NCI-H1092 treated with DMSO at 0.1 percent for 48 hours (cell line): ENCODE results near the gene JPT2.
A peak's percentile ranks its signal among the peaks of the same experiment; 100 is the strongest.

Experiments used
- DNase-seq: peaks from one replicate; lab custom pipeline; 2025; lab: John Stamatoyannopoulos, UW

The JPT2 gene, protein sequence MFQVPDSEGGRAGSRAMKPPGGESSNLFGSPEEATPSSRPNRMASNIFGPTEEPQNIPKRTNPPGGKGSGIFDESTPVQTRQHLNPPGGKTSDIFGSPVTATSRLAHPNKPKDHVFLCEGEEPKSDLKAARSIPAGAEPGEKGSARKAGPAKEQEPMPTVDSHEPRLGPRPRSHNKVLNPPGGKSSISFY

DNA sequence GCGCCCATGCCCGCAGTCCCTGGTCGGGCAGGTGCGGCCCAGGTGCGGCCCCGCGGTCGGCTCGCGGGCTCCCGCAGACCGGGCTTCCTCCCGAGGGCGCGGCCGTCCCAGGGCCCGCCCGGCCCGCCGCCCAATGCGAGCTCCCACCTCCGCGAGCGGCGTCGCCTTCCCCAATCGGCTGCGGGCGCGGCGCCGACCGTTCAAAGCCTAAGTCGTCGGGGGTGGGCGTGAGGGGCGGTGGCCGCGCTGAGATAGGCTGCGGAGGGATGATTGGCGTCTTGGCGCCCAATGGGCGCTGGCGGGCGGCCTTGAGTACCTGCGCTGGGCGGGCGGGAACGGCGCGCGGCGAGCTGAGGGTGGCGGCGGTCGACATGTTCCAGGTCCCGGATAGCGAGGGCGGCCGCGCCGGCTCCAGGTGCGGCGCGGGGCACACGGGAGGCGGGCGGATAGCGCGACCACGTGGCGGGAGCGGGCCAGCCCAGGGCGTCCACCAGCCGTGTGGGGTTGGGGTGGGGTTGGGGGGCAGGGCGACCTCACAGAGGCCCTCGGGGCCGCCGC is at the start of gene JPT2:
JPT2 (plus strand) TSS at position 338 of the 558 bp plus-strand sequence; CDS start at position 372, 34 bp downstream.
- peak; percentile 96 for DNase-seq

DNA sequence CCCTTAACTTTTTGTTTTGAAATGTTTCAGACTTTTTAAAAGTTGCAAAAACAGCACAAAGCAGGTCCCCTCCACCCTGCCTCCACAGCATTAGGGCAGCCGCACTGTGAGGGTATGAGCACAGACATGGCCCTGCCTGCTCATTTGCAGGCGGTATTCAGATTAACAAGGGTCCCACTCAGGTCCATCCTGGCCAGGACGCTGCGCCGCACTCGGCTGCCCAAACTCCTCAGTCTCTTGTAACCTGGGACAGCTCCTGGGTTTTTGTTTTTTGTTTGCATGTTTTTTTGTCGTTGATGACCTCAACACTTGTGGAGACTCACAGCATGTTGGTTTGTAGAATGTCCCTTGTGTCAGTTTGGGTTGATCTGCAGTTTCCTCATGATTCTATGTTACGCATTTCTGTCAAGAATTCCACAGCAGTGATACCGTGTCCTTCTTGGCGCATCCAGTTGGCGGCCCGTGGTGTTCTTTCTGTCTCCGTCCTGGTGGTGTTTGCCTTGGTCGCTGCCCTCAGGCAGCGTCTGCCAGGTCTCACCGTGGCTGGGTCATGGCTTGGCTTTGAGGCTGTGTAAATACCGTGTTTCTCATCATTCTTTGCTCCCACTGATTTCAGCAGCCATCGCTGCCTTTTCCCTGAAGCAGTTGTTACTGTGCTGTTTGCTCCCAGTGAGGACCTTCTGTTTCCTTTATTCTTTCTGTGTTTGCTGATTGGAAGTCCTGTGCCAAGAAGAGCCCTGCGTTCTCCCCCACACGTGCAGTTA is 47.4 kb upstream of the JPT2 start:
- no peak for DNase-seq

DNA sequence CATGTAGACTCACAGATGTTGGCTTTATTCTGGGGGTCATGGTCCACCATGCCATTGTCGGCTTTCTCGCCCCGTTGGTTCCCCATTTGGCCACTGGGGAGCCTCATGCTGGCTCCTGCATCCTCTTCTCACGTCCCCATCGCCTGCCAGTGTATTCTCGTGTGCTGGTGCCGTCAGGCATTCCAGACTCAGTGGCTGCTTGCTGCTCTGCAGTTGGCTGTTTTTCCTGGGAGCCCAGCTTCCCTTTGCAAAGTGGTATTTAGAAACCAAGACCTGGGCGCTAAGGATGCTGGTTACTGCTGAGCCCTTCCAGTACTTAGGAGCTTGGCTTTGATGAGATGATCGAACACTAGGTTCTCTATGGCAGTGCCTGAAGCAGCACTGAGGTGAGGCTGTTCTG is 46.8 kb upstream of the JPT2 start:
- no peak for DNase-seq

DNA sequence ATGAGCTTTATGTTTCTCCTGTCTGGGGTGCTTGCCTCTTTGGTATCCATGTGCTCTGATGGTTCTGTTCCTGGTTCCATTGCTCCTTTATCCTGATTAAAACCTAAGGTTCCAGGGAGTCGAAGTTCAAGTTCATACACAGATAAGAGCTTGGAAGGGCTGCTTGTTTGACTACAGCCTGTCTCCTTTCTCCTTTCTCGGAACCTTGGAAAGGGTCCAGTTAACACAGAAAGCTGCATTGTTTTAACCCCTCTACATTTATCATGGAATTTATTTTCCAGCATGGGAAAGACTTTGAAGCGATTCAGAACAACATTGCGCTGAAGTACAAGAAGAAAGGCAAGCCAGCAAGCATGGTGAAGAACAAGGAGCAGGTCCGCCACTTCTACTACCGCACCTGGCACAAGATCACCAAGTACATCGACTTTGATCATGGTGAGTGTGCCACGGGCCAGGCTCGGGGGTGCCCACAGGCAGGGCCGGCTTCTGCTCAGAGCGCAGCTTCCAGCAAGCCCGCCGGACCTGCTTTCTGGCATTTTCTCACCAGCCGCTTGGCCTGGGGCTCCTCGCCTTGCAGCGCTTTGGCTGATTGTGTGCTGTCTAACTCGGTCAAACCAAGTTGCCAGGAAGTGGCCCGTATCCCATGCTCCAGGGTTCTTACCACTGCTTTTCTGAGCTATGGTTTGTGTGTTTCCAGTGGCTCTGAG is 46.0 kb upstream of the JPT2 start:
- no peak for DNase-seq

DNA sequence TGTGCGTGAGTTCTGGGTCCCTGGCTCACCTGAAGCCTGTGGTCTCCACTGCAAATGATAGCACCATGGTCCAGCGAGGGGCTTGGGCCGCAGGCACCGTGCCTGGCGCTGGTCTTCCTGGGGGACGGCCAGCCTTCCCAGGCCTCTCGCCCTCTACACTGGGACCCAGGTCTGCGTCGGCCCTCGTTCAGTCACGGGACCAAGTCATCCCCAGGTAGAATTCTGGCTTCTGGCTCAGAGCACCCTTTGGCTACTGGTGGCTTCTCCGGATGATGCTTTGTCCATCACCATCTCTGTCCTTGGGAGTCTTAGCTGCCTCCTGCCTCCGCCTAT is 45.5 kb upstream of the JPT2 start:
- no peak for DNase-seq

DNA sequence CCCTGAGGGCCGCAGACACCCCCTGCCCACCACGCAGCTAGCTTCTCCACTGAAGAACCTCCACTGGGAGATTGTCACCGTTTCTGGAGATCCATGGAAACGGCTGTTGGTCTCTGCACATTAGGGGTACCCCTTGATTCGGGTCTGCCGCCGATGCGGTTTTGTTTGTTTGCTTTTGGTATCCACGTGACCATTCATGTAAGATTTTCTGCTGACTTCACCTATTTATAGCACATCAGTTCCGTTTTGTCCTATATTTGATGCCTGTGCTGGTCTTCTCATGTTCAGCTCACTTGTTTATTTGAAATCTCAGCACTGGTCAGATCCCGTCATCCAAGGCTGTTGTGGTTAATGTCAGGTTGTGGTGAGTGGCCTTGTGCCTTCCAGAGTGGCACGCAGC is 44.8 kb upstream of the JPT2 start:
- no peak for DNase-seq

DNA sequence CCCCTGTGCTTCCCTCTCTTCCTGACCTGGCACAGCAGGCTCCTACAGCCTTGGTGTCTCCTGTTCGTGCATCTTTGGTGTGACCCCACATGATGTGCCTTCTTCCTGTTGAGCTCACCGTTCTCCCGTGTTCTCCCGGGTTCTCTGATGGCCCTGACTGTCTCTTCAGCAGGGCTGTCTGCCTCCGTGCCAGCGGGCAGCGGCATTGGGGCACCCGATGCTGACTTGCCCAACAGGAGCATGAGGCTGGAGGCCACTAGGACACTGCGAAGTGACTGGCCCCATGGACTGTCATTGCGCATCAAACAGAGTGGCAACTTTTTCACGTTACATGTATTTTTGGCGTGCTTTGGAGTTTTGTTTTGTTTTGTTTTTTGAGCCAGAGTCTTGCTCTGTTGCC is 43.5 kb upstream of the JPT2 start:
- no peak for DNase-seq

DNA sequence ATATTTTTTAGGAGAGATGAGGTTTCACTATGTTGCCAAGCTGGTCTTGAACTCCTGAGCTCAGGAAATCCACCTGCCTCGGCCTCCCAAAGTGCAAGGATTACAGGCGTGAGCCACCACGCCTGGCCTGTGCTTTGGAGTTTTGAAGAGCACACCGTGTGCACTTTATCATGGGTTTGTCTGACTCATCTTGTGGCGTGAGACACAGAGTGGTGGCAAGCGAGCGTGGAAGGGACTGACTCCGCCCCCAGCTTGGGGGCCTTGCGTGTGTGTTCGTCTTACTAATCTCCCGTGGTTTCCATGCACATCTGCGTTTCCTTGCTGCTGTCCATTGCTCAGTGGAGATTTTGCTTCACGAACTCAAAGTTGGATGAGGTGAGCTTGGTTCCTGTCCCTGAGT is 43.0 kb upstream of the JPT2 start:
- DNase-seq, result no peak

DNA sequence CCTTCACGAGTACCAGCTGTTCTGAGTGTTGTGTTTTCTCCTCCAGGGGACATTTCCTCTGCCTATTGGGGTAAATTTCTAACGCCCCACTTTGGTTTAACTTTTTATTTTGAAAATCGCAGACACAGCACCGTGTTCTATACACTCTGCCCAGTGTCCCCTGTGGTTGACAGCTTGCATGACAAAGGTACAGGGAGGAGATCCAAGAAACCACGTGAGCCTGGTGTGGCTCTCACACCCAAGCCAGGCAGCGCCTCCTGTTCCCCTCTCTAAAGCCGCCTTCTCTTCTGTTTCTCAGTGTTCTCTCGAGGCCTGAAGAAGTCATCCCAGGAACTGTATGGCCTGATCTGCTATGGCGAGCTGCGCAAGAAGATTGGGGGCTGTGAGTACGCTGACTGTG is 40.6 kb upstream of the JPT2 start:
- no peak for DNase-seq

DNA sequence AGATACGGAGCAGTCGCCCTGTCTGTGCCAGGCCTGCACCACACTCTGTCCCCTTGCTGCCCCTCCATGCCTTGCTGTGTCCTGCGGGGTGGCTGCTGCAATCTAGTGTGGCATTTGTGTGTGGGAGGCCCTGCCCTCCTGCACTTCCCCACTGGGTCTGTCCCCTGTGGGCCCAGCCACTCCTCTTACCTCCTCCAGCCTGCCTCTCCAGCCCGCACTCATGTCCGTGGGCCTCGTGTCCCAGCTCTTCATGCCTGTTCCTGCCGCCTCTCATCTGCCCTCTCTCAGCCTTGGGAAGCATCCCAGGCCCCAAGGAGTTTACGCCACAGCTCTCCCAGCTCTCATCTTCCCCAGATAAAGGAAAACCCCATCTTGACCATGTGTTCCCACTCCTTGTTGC is 39.3 kb upstream of the JPT2 start:
- no peak for DNase-seq

DNA sequence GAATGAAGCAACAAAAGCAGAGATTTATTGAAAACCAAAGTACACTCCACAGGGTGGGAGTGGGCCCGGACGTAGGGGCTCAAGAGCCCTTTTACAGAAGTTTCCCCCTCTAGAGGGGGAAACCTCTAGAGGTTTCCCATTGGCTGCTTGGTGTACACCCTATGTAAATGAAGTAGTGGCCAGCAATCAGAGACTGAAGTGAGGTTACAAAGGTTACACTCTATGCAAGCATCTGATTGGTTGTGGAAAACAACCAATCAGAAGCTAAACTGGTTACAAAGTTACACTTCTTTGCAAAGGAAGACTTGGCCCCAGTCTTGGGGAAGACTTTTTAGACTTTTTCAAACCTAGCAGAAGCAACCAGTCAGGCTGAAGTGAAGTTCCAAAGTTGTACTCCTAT is 38.8 kb upstream of the JPT2 start:
- no peak for DNase-seq

DNA sequence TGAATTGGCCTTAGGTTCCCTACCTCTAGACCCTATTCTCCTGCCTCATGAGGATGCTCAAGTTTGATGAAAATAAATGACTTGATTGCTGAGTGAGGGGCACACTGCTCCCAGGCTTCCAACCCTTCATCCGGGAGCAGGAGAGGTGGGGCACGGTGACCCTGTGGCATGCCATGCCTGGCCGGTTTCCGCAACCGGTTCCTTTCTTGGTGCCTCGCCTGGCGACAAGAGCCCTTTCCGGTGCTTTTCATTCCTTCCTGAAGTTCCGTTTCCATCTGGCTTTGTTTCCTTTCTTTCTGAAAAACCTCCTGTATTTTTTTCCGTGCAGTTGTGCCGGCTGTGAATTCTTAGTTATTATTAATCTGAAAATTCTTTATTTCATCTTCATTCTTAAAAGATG is 38.2 kb upstream of the JPT2 start:
- DNase-seq, result no peak

DNA sequence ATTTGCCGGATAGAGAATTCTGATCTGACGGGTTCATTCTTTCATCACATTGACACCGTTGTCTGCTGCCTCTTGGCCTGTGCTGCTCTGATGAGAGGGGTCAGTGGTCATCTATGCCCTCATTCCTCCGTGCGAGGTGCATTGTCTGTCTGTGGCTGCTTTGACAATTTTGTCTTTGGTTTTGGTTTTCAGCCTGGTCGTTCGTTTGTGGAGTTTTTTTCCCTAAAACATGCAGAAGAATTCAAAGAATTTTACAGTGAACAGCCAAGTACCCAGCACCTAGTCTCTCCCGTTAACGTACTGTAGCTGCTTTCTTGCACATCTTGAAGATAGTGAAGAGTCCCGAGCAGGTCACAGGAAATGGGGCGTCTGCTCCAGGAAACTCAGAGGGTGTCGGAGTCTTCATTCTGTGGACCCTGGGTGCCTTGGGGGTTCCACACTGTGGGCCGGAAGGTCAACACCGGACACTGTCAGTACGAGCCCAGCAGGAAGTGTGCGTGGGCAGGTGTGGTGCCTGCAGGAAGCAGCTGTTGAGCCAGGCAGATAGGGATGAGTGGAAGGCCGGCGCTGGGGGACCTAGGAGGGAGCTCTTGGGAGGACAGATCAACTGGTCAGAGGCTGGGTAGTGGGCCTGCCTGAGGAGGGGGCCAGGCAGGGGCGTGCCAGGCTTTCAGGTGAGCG is 37.7 kb upstream of the JPT2 start:
- DNase-seq, result no peak

DNA sequence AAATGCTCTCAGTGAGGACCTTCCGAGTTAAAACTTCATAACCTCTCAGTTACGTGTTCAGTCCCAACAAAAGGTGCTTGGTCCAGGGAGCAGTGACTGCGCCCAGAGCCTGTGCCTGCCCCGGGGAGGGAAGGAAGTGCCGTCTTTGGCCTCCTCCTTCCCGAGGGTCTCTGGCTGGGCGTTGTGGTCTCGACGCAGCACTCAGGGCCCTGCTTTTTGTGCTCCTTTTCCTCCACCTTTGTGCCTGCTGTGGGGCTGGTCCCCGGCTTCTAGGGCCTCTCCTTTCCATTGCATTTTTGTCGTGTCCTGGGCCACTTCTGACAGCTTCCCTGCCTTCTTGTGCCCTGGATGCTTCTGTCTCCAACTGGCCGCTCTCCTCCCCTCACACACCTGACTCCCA is 36.8 kb upstream of the JPT2 start:
- no peak for DNase-seq

DNA sequence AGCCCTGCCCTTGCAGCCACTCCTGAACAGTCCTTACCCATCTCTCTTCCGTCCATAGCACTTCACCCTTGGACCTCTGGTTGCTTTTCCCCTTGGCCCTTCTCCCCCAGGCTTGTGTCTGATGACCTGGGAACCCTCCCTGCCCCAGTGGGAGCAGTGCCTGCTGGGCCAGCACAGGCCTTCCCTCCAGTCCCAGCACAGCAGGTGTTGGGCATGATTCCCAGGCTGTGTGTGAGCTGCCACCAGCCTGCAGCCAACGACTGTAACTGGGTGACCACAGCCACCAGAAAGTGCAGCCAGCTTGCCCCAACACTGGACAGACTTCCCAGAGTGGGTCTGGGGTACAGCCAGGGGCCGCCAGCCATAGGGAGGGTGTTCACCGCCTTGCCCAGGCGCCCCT is 35.9 kb upstream of the JPT2 start:
- no peak for DNase-seq

DNA sequence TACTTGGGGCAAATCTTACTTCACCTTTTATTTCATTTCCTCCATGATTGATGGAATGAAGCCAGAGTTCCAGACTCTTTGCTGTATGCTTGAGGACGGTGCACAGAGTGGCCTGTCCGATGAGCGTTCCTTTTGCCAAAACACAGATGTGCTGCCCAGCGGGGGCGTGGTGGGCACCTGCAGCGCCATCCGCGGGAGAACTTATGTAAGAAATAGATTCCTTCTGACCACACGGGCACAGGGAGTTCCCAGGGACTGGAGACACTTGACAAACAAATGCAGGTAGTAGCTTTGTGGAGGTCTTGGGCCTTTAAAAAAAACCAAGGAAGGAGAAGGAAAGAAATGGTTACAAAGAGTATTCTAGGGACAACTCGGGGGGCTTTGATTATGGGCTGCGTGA is 35.3 kb upstream of the JPT2 start:
- DNase-seq, result no peak

DNA sequence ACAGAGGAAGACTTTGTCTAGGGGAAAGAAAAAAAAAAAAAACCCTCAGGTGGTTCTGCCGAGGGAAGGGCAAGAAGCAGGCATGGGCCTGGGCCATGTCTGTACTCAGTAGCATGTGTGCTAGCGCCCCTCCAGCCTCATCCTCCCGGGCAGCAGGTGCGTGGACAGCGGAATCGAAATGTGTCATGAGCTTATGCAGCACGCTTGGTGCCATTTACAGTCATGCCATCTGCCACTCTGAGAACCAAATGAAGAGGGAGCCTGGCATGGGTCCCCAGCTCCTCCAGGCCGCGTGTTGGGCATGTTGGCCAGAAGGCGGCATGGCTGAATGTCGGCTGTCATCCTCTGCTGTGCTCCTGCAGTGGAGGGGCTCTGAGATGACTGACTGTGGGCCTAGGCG is 34.6 kb upstream of the JPT2 start:
- DNase-seq, result no peak

DNA sequence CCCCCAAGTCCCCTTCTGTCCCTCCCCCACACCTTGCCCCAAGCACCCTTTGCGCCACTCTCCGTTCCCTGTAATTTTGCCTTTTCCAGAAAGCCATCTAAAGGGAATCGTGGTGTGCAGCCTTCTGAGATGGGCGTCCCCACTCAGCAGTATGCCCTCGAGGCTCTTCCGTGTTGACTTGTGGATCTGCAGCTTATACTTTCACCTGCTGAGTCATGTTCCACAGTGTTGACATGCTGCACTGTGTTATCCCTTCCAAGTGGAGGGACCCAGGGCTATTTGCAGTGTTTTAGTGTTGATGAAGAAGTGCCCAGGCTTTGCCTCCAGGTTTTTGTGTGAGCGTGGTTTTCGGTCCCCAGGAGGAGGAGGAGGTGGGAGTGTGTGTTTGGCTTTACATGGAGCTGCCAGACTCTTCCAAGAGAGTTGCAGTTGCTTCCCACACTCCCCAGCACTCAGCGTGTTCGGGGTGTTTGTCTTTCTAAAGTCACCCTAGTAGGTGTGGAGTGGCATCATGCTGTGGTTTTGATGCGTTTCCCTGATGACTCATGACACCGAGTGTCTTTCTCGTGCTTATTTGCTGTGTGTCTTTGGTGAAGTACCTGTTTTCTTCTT is 32.1 kb upstream of the JPT2 start:
- no peak for DNase-seq

DNA sequence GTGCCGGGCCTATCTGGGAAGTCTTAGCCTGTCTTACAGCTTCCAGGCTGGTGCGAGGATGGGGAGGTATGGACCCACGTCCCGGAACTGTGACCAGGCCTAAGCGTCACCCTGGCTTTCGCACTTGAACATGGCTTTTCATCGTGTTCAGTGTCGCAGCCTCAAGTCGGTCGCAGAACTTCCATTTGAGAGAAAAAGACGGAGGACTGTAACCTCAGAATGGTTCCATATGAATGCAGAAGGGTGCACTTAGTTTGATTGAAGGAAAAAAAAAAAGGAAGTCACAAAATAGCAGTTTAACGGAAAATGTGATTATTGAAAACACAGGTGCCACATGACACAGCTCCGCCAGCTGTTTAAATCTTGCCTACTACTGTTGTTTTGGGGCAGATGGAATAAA is 30.2 kb upstream of the JPT2 start:
- no peak for DNase-seq

DNA sequence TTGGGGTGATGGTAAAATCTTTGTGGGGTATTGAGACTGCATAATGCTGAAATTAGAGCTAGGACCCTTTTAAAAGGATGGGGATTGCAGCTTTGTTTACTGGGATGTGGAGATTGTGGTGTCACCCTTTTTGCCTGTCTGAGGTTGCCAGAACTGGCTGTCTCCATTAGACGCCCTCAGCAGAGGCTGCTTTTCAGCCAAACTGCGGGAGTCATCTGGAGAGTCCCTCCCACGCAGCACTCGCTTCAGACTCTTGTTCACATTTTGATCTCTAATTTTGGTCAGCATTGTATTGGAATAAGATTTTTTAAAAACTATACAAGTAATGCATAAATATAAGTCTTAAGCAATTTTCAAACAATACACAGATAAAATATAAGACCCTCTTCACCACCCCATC is 27.9 kb upstream of the JPT2 start:
- no peak for DNase-seq

DNA sequence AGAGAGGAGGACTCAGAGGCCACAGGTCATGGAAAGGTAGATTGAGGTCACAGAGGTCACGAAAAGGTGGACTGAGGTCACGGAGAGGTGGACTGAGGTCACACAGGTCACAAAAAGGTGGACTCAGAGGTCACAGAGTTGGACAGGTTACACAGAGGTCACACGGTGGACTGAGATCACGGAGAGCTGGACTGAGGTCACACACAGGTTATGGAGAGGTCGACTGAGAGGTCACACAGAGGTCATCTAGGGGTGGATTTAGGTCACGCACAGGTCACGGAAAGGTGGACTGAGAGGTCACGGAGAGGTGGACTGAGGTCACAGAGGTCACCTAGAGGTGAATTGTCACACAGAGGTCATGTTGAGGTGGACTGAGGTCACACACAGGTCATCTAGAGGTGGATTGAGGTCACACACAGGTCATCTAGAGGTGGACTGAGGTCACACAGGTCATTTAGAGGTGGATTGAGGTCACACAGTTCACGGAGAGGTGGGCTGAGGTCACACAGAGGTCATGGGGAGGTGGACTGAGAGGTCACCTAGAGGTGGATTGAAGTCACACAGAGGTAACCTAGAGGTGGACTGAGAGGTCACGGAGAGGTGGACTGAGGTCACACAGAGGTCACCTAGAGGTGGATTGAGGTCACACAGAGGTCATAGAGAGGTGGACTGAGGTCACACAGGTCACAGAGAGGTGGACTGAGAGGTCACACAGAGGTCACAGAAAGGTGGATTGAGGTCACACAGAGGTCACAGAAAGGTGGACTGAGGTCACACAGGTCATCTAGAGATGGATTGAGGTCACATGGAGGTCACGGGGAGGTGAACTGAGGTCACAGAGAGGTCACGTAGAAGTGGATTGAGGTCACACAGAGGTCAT is 26.7 kb upstream of the JPT2 start:
- DNase-seq, result no peak
